Activated CD4-positive, alpha-beta T cell treated with anti-CD3 and anti-CD28 coated beads for 4 hours (primary cell): ENCODE measurements around the gene TUBG2.

Experiments used
- DNase-seq, 2 donors: peaks; one replicate each; pipeline ENCODE4 v3.0.0-alpha.2; 2020

Gene TUBG2

DNA sequence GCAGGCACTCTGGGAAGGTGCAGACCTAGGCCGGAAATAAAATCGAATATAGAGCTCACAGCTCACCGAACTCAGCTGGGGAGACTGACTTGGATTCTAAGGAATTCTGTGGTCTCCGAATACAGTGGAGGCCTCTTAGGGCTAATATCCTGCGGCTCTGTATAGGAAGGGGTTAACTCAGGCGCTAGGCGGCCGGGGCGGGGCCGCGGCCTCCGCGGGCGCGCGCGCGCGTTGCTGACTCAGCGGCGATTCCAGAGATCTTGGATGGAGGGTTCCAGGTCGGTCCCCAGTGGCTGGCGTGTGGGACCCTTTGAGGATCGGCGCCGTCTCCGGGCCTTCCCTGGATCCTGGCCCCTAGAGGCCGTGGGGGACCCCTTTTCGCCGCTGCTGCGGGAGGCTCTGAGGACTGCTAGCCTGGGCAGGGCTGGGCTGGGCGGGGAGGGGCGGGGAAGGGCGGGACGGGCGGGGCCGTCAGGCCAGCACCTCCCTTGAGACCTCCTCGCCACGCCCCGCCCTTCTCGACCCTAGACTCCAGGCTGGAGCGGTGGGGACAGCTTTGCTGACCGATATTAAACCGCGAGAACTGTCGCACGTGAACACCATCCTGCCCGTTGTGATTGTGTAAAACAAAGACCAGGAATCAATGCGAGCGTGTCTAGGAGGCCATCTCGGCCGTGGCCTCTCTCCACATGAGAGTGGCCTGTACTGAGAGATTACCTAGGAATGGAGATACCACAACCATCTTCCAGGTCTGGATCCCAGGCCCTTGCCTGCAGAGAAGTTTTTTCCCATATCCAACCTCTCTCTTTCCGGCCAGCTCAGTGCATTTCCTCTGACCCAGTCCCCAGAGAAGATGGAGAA is 19.1 kb downstream of the TUBG2 start:
- peak; percentile 68 to 72 for DNase-seq

DNA sequence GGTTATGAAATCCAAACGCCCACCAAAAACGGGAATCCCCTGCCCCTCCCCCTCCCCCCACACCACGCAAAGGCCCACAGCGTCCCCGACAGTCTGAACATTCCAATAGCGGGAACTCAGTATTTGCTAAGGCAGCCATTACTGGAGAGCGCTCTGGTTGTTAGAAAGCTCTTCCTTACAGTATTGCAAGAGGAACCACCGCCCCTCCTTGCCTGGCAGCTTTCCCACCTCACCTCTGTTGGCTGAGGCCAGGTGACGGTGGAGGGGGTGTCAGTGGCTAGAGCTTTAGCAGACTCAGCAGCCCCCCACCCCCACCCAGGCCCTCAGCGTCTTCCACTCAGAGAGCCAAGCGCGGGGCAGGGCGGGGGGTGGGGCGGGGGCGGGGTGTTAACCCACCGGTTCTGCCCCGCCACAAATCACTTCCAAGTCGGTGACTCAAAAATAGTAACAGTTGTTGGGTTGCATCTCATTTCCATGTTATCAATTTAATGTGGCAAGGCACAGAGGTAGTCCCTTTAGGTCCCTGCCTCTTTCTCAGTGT is 19.9 kb downstream of the TUBG2 start:
- peak in 1 of 2 donors; percentile 36 for DNase-seq

- peak; percentile 65 to 66 for DNase-seq
Measured at GRCh38 chr17:42679492-42680330, 20.6 kb downstream of the TUBG2 start.

DNA sequence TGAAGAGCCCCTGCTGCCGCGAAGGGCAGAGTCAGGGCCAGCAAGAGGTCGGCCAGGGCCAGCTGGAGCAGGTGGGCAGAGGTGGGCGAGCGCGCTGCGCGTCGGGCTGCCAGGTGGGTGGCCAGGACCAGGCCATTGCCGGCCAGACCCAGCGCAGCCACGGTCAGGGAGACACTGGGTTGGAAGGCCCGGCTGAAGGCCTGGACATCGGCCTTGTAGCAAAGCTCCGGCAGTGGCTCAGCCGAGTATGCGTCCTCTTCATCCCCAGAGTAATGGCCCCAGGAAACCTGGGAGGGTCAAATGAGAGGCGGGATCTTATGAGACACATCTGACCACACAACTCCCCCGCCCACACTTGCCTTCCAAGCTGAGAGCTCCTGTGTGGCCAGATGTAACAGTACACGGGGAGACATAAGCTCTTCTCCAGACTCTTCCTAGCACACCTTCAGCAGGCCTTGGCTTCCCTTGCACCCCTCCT is 21.3 kb downstream of the TUBG2 start:
- DNase-seq = no peak

GRCh38 chr17:42681976-42682721 is 23.1 kb downstream of the TUBG2 start, which contains the start of gene CNTNAP1:
Gene CNTNAP1 (plus strand): TSS chr17:42682531. CDS start chr17:42682830, 299 bp downstream.
- no peak for DNase-seq

DNA sequence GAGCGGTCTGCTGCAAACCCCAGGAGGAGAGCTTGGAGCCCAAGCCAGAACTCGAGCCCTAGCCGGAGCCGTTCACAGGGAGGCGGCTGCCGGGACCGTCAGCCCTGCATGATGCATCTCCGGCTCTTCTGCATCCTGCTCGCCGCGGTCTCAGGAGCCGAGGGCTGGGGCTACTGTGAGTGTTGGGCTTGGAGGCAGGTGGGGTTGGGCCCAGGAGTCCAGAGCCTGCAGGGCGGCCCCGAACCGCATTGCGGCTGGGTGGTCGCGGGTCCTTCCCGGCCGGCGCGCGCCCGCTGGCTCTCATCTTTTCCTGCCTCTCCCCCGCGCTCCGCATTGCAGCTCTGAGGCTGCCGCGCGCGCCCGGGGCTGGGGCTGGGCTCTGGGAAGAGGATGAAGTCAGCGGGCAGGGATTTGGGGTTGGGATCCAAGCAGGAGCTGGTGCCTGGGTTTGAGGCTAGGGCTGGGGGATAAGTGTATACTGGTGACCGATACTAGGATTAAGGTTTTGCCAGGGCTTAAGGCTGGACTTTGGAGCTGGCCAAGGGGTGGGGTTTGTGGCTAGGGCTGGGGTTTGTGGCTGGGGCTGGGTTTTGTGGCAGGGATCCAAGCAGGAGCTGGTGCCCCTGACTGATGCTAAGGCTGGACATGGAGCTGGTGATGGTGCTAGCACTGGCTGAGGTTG is 23.8 kb downstream of the TUBG2 start:
- no peak for DNase-seq

DNA sequence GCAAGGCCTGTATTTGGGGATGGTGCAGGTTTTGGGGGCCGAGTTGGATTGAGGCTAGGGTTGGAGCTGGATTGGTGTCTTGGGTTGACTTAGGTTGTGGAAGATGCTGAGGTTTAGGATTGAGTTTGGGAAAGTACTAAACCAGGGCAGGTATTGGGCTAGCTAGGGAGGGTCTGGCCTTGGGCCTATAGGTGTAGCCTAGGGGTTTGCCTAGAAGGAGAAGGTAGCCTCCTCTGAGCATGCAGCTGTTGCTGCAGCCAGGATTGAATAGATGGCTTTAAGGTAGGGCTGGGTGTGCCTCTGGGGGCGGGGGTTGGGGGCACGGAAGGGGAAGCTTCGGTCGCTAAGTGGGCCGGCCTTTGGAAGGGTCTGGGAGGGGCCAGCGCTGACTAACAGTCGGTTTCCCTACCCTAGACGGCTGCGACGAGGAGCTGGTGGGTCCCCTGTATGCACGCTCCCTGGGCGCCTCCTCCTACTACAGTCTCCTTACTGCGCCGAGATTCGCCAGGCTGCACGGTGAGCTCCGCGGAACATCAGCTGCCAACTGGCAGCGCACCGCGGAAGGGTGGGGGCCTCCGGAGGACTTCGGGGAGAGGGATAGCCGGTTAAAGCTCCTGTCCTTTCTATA is 24.4 kb downstream of the TUBG2 start:
- no peak for DNase-seq

GRCh38 chr17:42684929-42685556 is 26.0 kb downstream of the TUBG2 start:
- no peak for DNase-seq

DNA sequence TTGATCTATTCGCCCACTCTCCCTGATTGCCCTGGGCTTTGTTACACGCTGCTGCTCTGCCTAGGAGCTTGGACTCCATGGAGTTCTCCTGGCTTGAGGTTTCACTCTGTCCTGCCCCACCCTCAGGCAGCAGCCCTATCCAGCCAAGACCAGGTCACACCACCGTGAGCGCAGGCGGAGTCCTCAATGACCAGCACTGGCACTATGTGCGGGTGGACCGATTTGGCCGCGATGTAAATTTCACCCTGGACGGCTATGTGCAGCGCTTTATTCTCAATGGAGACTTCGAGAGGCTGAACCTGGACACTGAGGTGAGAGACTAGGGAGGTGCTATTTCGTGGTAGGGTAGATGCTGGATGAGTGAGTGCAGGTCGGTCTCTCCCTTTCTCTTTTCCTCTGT is 26.7 kb downstream of the TUBG2 start:
- DNase-seq = no peak

GRCh38 chr17:42686520-42687128 is 27.5 kb downstream of the TUBG2 start:
- DNase-seq = no peak

GRCh38 chr17:42687707-42688320 is 28.7 kb downstream of the TUBG2 start:
- no peak for DNase-seq

DNA sequence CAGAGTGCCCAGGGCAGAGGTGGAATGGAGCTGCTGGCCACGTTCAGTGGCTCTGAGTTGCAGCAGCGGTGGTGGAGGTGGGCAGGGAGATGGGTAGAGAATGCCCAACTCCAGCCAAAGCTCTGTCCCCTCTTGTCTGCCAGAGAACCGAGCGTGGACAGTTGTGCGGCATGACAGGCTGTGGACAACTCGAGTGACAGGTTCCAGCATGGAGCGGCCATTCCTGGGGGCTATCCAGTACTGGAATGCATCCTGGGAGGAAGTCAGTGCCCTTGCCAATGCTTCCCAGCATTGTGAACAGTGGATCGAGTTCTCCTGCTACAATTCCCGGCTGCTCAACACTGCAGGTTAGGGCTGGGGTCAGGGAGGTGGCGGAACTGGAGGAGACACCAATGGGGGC is 31.5 kb downstream of the TUBG2 start:
- no peak for DNase-seq

DNA sequence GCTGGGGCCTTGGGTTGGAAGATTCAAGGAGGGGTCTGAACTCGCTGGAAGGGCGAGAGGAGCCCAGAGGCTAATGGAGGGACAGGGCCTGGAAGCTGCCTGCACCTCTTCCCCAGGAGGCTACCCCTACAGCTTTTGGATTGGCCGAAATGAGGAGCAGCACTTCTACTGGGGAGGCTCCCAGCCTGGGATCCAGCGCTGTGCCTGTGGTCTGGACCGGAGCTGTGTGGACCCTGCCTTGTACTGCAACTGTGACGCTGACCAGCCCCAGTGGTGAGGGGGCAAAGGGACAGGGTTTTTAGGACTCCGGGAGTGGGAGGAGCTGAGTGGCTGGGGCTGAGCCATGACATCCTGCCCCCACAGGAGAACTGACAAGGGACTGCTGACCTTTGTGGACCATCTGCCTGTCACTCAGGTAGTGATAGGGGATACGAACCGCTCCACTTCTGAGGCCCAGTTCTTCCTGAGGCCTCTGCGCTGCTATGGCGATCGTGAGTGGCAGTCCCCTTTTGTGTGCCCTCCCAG is 32.0 kb downstream of the TUBG2 start:
- no peak for DNase-seq

GRCh38 chr17:42692489-42692888 is 33.4 kb downstream of the TUBG2 start:
- DNase-seq = no peak

GRCh38 chr17:42694524-42694923 is 35.4 kb downstream of the TUBG2 start:
- no peak for DNase-seq

DNA sequence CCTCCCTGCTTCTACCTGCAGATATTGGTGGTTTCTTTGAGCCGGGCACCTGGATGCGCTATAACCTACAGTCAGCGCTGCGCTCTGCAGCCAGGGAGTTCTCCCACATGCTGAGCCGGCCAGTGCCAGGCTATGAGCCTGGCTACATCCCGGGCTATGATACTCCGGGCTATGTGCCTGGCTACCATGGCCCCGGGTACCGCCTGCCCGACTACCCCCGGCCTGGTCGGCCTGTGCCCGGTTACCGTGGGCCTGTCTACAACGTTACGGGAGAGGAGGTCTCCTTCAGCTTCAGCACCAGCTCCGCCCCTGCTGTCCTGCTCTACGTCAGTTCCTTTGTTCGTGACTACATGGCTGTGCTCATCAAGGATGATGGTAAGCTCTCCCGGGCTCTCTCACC is 36.4 kb downstream of the TUBG2 start:
- no peak for DNase-seq

DNA sequence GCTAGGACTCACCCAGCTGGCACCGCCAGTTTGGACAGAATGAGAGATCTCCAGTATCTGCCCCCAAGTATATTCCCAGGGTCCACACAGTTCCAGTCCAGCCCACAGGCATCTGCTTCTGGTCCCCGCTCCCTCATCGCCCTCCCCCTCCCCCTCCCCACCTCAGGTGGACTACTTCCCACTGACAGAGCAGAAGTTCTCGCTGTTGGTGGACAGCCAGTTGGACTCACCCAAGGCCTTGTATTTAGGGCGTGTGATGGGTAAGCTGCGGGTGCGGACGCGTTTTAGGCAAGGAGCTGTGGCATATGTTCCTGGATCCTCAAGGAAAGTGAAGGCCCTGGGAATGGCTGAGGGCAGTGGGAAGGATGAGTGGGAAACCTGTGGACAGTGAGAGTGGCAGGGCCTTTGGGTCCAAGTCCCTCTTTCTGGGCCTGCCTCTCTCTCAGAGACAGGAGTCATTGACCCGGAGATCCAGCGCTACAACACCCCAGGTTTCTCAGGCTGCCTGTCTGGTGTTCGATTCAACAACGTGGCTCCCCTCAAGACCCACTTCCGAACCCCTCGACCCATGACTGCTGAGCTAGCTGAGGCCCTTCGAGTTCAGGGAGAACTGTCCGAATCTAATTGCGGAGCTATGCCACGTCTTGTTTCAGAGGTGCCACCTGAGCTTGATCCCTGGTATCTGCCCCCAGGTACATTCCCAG is 38.2 kb downstream of the TUBG2 start:
- no peak for DNase-seq

DNA sequence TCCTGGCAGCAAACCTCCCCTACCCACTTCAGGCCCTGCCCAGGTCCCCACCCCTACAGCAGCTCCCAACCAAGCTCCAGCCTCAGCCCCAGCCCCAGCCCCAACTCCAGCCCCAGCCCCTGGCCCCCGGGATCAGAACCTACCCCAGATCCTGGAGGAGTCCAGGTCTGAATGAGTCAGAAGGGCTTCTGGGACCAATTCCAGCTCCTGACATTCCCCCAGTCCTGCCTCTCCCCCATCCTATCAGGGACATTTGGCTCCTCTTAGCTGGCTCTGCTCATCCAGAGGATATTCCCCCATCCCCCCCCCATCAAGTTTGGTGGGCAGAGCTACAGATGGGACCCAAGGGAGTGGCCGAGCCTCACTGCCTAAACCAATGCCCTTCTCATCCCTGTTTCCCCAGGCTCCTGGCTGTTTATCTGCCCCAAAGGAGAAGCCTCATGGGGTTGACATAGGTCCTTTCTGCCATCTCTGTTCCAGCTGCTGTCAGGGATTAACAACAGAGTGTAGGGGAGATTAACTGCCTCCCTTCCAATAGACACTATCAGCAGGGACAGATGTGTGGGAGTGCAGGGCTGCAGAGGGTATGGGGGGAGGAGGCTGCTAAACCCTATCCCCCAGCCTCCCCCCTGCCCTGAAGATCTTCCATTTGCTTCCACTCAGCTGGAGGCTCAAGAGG is 39.8 kb downstream of the TUBG2 start:
- no peak for DNase-seq

GRCh38 chr17:42699415-42699740 is 40.3 kb downstream of the TUBG2 start:
- DNase-seq = no peak
